ENCODE data around the gene CDH23.
A peak's percentile ranks its signal among the peaks of the same experiment; 100 is the strongest.

The CDH23 gene

GRCh38 chr10:71737001-71737833, 340.5 kb downstream of the CDH23 start:
- no peak for DNase-seq

GRCh38 chr10:71737834-71738197, 341.1 kb downstream of the CDH23 start:
- no peak for DNase-seq

GRCh38 chr10:71739358-71739900, 342.7 kb downstream of the CDH23 start:
- no peak for DNase-seq

GRCh38 chr10:71740069-71740653, 343.4 kb downstream of the CDH23 start:
- DNase-seq: no peak

GRCh38 chr10:71741029-71741428, 344.3 kb downstream of the CDH23 start:
- DNase-seq: no peak

GRCh38 chr10:71741671-71742070, 345.0 kb downstream of the CDH23 start:
- DNase-seq: no peak

GRCh38 chr10:71742301-71743088, 345.8 kb downstream of the CDH23 start:
- no peak for DNase-seq

GRCh38 chr10:71743089-71743838, 346.5 kb downstream of the CDH23 start:
- DNase-seq: no peak

GRCh38 chr10:71743866-71744265, 347.1 kb downstream of the CDH23 start:
- no peak for DNase-seq

- no peak for DNase-seq
Measured at GRCh38 chr10:71744897-71745663, 348.4 kb downstream of the CDH23 start.

GRCh38 chr10:71745664-71746250, 349.0 kb downstream of the CDH23 start:
- no peak for DNase-seq

- DNase-seq: no peak
Measured at GRCh38 chr10:71746344-71747037, 349.8 kb downstream of the CDH23 start.

GRCh38 chr10:71747039-71747531, 350.4 kb downstream of the CDH23 start:
- DNase-seq: no peak

GRCh38 chr10:71747551-71748523, 351.1 kb downstream of the CDH23 start:
- no peak for DNase-seq

GRCh38 chr10:71748671-71749191, 352.0 kb downstream of the CDH23 start:
- peak; percentile 83 for DNase-seq

GRCh38 chr10:71749396-71749795, 352.7 kb downstream of the CDH23 start:
- no peak for DNase-seq

GRCh38 chr10:71750124-71750841, 353.6 kb downstream of the CDH23 start:
- DNase-seq: no peak

GRCh38 chr10:71750986-71751385, 354.3 kb downstream of the CDH23 start:
- no peak for DNase-seq

Measured in activated effector memory CD4-positive, alpha-beta T cell treated with Interleukin-2 at 50 U/mL for 16 hours (primary cell).